HEK293 (cell line): ENCODE results near the gene SIRT7.

ENCODE experiments used
- CTCF ChIA-PET: fragments of 350-600 bp; formaldehyde crosslinking; extraction: SDS; loops from one replicate; lab custom pipeline; 2021; ENCODE audit warnings: antibody characterized with exemption; lab: Yijun Ruan, JAX
- POLR2A ChIA-PET: fragments of 300-600 bp; formaldehyde crosslinking; extraction: SDS; loops from one replicate; lab custom pipeline; 2020; ENCODE audit warnings: antibody characterized with exemption, inconsistent platforms; lab: Yijun Ruan, JAX
- H3K27ac ChIP-seq: fragments of 200-500 bp; sonication (Bioruptor generic); 2 replicates; pipeline ENCODE4 v1.5.1; 2014; ENCODE audit warnings: low read depth, low read length, control low read depth, inconsistent platforms; ENCODE audit errors: extremely low read depth
- H3K36me3 ChIP-seq, 2 experiments: fragments of 200-500 bp in 1 of 2; sonication (Bioruptor generic) in 1 of 2; 1 replicate in 1 of 2; 2 replicates in 1 of 2; pipeline ENCODE4 v1.5.1; 2014 to 2017; ENCODE audit warnings: inconsistent platforms in 2 of 2, low read length in 2 of 2; ENCODE audit not compliant: control insufficient read depth in 2 of 2, insufficient read depth in 1 of 2
- H3K4me1 ChIP-seq: fragments of 200-500 bp; sonication (Bioruptor generic); 2 replicates; pipeline ENCODE4 v1.5.1; 2014; ENCODE audit warnings: mild to moderate bottlenecking, low read length, inconsistent platforms; ENCODE audit not compliant: control insufficient read depth, insufficient read depth
- H3K4me3 ChIP-seq: 2 replicates; pipeline ENCODE4 v1.5.1; 2011; ENCODE audit warnings: low read depth, mild to moderate bottlenecking, control low read depth, low read length, moderate library complexity
- H3K9me3 ChIP-seq: fragments of 200-500 bp; sonication (Bioruptor generic); 2 replicates; pipeline ENCODE4 v1.5.1; 2014; ENCODE audit warnings: low read depth, low read length, inconsistent platforms; ENCODE audit not compliant: control insufficient read depth, insufficient read depth
- BCL11B ChIP-seq: fragments of 450-650 bp; formaldehyde crosslinking; IDR thresholded peaks from 2 replicates; pipeline ENCODE4 v1.5.1; 2016; ENCODE audit warnings: low read depth, missing biosample characterization, missing genetic modification characterization
- GLIS1 ChIP-seq: fragments of 450-650 bp; formaldehyde crosslinking; IDR thresholded peaks from 2 replicates; pipeline ENCODE4 v1.5.1; 2016; ENCODE audit warnings: missing biosample characterization, missing genetic modification characterization
- GLIS2 ChIP-seq: fragments of 450-650 bp; formaldehyde crosslinking; IDR thresholded peaks from 2 replicates; pipeline ENCODE4 v1.5.1; 2016; ENCODE audit warnings: missing biosample characterization, missing genetic modification characterization
- OSR2 ChIP-seq: fragments of 450-650 bp; formaldehyde crosslinking; IDR thresholded peaks from 2 replicates; pipeline ENCODE4 v1.5.1; 2016; ENCODE audit warnings: missing biosample characterization, missing genetic modification characterization
- PRDM1 ChIP-seq: fragments of 450-650 bp; formaldehyde crosslinking; IDR thresholded peaks from 2 replicates; pipeline ENCODE4; 2016; ENCODE audit warnings: missing biosample characterization, missing genetic modification characterization
- SALL2 ChIP-seq: fragments of 450-650 bp; formaldehyde crosslinking; IDR thresholded peaks from 2 replicates; pipeline ENCODE4 v1.5.0; 2017; ENCODE audit warnings: missing biosample characterization, mild to moderate bottlenecking, missing genetic modification characterization, borderline replicate concordance
- TCF7L2 ChIP-seq: IDR thresholded peaks from 2 replicates; pipeline ENCODE4 v1.6.1; 2011; ENCODE audit warnings: low read depth, mild to moderate bottlenecking, inconsistent platforms, low read length, moderate library complexity, borderline replicate concordance
- YY1 ChIP-seq: fragments of 450-650 bp; formaldehyde crosslinking; IDR thresholded peaks from 2 replicates; pipeline ENCODE4 v1.5.1; 2018; ENCODE audit warnings: missing biosample characterization, missing genetic modification characterization
- ZBTB17 ChIP-seq: fragments of 450-650 bp; formaldehyde crosslinking; IDR thresholded peaks from 2 replicates; pipeline ENCODE4 v1.5.1; 2016; ENCODE audit warnings: missing biosample characterization, missing genetic modification characterization
- ZIC2 ChIP-seq: fragments of 450-650 bp; formaldehyde crosslinking; IDR thresholded peaks from 2 replicates; pipeline ENCODE4 v1.5.1; 2016; ENCODE audit warnings: missing biosample characterization, missing genetic modification characterization
- ZNF121 ChIP-seq: fragments of 450-650 bp; formaldehyde crosslinking; IDR thresholded peaks from 2 replicates; pipeline ENCODE4 v1.5.1; 2016; ENCODE audit warnings: missing biosample characterization, missing genetic modification characterization
- ZNF132 ChIP-seq: fragments of 450-650 bp; formaldehyde crosslinking; IDR thresholded peaks from 2 replicates; pipeline ENCODE4 v1.5.1; 2017; ENCODE audit warnings: missing biosample characterization, missing genetic modification characterization, borderline replicate concordance
- ZNF24 ChIP-seq: fragments of 450-650 bp; formaldehyde crosslinking; IDR thresholded peaks from 2 replicates; pipeline ENCODE4 v1.5.1; 2016; ENCODE audit warnings: missing biosample characterization, missing genetic modification characterization
- ZNF354C ChIP-seq: fragments of 450-650 bp; formaldehyde crosslinking; IDR thresholded peaks from 2 replicates; pipeline ENCODE4 v1.5.1; 2016; ENCODE audit warnings: missing biosample characterization, missing genetic modification characterization, low read depth, borderline replicate concordance
- ZNF37A ChIP-seq: fragments of 450-650 bp; IDR thresholded peaks from 2 replicates; pipeline ENCODE4 v1.5.1; 2018; ENCODE audit warnings: missing biosample characterization, missing genetic modification characterization
- ZNF501 ChIP-seq: fragments of 450-650 bp; formaldehyde crosslinking; IDR thresholded peaks from 2 replicates; pipeline ENCODE4 v1.5.1; 2016; ENCODE audit warnings: missing biosample characterization, missing genetic modification characterization
- ZNF558 ChIP-seq: fragments of 450-650 bp; formaldehyde crosslinking; IDR thresholded peaks from 2 replicates; pipeline ENCODE4 v1.5.1; 2016; ENCODE audit warnings: missing biosample characterization, missing genetic modification characterization
- ZNF623 ChIP-seq: fragments of 450-650 bp; formaldehyde crosslinking; IDR thresholded peaks from 2 replicates; pipeline ENCODE4 v1.5.1; 2016; ENCODE audit warnings: missing biosample characterization, missing genetic modification characterization
- ZNF658 ChIP-seq: fragments of 450-650 bp; formaldehyde crosslinking; IDR thresholded peaks from 2 replicates; pipeline ENCODE4; 2016; ENCODE audit warnings: missing biosample characterization, missing genetic modification characterization
- ZNF701 ChIP-seq: fragments of 450-650 bp; formaldehyde crosslinking; IDR thresholded peaks from 2 replicates; pipeline ENCODE4 v1.5.1; 2016; ENCODE audit warnings: missing biosample characterization, missing genetic modification characterization
- ZNF747 ChIP-seq: fragments of 450-650 bp; formaldehyde crosslinking; IDR thresholded peaks from 2 replicates; pipeline ENCODE4 v1.5.1; 2016; ENCODE audit warnings: missing biosample characterization, missing genetic modification characterization
- TF ChIP-seq, protein P1 (sequence below): fragments of 450-650 bp; formaldehyde crosslinking; IDR thresholded peaks from 2 replicates; pipeline ENCODE4 v1.5.1; 2016; ENCODE audit warnings: missing biosample characterization, missing genetic modification characterization
- TF ChIP-seq, protein P2 (sequence below): fragments of 450-650 bp; formaldehyde crosslinking; IDR thresholded peaks from 2 replicates; pipeline ENCODE4 v1.5.1; 2016; ENCODE audit warnings: missing biosample characterization, missing genetic modification characterization
- TF ChIP-seq, protein P3 (sequence below): fragments of 450-650 bp; formaldehyde crosslinking; optimal IDR thresholded peaks from 2 replicates; pipeline ENCODE3; 2016; ENCODE audit warnings: missing biosample characterization, mild to moderate bottlenecking, missing genetic modification characterization
- TF ChIP-seq, protein P4 (sequence below): fragments of 450-650 bp; formaldehyde crosslinking; IDR thresholded peaks from 2 replicates; pipeline ENCODE4 v1.5.1; 2016; ENCODE audit warnings: missing biosample characterization, missing genetic modification characterization, borderline replicate concordance

Gene SIRT7

DNA sequence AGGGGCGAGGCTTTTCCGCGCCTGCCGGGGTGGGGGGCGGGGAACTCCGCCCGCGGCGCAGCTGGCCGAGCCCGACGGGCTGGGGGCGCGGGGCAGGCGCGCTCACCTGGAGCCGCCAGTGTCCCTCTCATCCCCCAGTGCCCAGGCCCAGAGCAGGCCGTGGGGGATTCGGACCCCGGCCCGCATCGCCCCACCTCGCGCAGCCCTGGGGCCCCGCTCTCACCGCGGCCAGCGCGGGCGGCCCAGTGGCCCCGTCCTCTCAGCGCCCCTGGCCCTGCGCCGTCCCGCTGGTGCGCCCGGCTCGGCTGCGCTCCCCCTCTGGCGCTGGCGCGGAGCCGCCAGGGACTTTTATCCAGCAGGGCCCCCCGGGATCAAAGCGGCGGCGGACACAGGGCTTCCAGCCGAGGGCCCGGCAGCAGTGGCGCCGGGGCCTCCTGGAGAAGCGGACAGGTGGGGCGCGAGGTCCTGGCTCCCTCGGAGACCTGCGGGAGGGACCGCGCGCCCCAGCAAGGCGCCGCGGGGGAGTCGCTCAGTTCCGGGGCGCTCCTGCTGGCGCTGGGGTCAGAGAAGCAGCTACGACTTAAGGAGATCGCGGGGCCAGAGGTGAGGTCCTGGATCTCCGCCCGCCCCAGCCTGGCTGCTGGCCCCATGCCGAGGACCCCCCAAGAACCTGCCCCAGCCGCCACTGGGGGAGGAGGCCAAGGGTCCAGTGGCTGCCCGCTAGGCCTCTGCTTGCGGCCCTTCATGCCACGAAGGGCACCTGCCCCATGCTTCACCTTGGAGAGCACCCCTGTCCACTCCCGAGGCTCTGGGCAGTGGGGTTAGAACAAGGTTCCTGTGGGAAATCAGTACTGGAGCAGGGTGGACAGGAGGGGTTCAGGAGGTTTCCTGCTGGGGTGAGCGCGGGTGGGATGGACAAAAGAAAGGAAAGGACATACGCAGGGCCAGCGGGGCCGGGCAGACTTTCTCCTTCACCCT is 43.8 kb upstream of the SIRT7 start:
- TF ChIP-seq TCF7L2 (no peak), ZNF558 (tag by site-specific recombination) (no peak), ZBTB17 (tag by site-specific recombination) (no peak), BCL11B (tag by site-specific recombination) (no peak), ZNF701 (tag by site-specific recombination) (no peak), ZNF121 (tag by site-specific recombination) (no peak), ZNF501 (tag by site-specific recombination) (no peak), OSR2 (tag by site-specific recombination) (no peak), ZNF24 (tag by site-specific recombination) (no peak), YY1 (tag by site-specific recombination) (no peak), ZNF658 (tag by site-specific recombination) (no peak), ZIC2 (peak; percentile 20; the same call in 1 of the 2 replicates), GLIS1 (tag by site-specific recombination) (0 out of 2 replicates have a peak, but pooled peaks have one; percentile 25), ZNF132 (tag by site-specific recombination) (no peak), ZNF623 (tag by site-specific recombination) (no peak), ZNF747 (tag by site-specific recombination) (no peak), GLIS2 (peak; percentile 8; the same call in 1 of the 2 replicates), ZNF354C (tag by site-specific recombination) (no peak), SALL2 (tag by site-specific recombination) (no peak), PRDM1 (tag by site-specific recombination) (no peak), ZNF37A (tag by site-specific recombination) (no peak)
- TF ChIP-seq, protein P1, sequence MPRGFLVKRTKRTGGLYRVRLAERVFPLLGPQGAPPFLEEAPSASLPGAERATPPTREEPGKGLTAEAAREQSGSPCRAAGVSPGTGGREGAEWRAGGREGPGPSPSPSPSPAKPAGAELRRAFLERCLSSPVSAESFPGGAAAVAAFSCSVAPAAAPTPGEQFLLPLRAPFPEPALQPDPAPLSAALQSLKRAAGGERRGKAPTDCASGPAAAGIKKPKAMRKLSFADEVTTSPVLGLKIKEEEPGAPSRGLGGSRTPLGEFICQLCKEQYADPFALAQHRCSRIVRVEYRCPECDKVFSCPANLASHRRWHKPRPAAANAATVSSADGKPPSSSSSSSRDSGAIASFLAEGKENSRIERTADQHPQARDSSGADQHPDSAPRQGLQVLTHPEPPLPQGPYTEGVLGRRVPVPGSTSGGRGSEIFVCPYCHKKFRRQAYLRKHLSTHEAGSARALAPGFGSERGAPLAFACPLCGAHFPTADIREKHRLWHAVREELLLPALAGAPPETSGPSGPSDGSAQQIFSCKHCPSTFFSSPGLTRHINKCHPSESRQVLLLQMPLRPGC (tag by site-specific recombination): no peak
- TF ChIP-seq, protein P2, sequence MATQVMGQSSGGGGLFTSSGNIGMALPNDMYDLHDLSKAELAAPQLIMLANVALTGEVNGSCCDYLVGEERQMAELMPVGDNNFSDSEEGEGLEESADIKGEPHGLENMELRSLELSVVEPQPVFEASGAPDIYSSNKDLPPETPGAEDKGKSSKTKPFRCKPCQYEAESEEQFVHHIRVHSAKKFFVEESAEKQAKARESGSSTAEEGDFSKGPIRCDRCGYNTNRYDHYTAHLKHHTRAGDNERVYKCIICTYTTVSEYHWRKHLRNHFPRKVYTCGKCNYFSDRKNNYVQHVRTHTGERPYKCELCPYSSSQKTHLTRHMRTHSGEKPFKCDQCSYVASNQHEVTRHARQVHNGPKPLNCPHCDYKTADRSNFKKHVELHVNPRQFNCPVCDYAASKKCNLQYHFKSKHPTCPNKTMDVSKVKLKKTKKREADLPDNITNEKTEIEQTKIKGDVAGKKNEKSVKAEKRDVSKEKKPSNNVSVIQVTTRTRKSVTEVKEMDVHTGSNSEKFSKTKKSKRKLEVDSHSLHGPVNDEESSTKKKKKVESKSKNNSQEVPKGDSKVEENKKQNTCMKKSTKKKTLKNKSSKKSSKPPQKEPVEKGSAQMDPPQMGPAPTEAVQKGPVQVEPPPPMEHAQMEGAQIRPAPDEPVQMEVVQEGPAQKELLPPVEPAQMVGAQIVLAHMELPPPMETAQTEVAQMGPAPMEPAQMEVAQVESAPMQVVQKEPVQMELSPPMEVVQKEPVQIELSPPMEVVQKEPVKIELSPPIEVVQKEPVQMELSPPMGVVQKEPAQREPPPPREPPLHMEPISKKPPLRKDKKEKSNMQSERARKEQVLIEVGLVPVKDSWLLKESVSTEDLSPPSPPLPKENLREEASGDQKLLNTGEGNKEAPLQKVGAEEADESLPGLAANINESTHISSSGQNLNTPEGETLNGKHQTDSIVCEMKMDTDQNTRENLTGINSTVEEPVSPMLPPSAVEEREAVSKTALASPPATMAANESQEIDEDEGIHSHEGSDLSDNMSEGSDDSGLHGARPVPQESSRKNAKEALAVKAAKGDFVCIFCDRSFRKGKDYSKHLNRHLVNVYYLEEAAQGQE: peak; percentile 72; the same call in 1 of the 2 replicates
- TF ChIP-seq, protein P3, sequence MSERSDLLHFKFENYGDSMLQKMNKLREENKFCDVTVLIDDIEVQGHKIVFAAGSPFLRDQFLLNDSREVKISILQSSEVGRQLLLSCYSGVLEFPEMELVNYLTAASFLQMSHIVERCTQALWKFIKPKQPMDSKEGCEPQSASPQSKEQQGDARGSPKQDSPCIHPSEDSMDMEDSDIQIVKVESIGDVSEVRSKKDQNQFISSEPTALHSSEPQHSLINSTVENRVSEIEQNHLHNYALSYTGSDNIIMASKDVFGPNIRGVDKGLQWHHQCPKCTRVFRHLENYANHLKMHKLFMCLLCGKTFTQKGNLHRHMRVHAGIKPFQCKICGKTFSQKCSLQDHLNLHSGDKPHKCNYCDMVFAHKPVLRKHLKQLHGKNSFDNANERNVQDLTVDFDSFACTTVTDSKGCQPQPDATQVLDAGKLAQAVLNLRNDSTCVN (tag by site-specific recombination): no peak
- TF ChIP-seq, protein P4, sequence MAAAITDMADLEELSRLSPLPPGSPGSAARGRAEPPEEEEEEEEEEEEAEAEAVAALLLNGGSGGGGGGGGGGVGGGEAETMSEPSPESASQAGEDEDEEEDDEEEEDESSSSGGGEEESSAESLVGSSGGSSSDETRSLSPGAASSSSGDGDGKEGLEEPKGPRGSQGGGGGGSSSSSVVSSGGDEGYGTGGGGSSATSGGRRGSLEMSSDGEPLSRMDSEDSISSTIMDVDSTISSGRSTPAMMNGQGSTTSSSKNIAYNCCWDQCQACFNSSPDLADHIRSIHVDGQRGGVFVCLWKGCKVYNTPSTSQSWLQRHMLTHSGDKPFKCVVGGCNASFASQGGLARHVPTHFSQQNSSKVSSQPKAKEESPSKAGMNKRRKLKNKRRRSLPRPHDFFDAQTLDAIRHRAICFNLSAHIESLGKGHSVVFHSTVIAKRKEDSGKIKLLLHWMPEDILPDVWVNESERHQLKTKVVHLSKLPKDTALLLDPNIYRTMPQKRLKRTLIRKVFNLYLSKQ (tag by site-specific recombination): no peak
- ChIA-PET CTCF (interaction anchor here (1.1 to 3.0 kb wide), 4 partner anchors 43 to 65 kb away, joined by 3 to 105 read pairs (median 17); partner anchors contain the start of genes CENPX and LRRC45), POLR2A (interaction anchor here (0.6 to 2.0 kb wide), 2 partner anchors 58 to 162 kb away, joined by 4 to 5 read pairs; no protein-coding TSS in a partner anchor)
- no peak overlapping the region for H3K27ac ChIP-seq
- H3K9me3 ChIP-seq: no peaks in the 10 kb centered on the region
- H3K4me1 ChIP-seq: peaks cover 4% of the 10 kb centered on the region; the same call in 1 of the 2 replicates
- H3K4me3 ChIP-seq: no peak overlapping the region
- no peaks in the 10 kb centered on the region for H3K36me3 ChIP-seq
